DOHH2 (cell line): ENCODE results near the gene ACTMAP.

Experiments used
- EZH2phosphoT487 ChIP-seq: fragments of 200-600 bp; sonication (generic); IDR thresholded peaks from 2 replicates; pipeline ENCODE4 v1.6.1; 2017; ENCODE audit warnings: borderline replicate concordance, mild to moderate bottlenecking, antibody characterized with exemption, low read length, moderate library complexity, mixed read lengths
- TF ChIP-seq, protein P1 (sequence below): fragments of 200-600 bp; sonication (generic); IDR thresholded peaks from one replicate; pipeline ENCODE4 v1.5.1; 2014; ENCODE audit warnings: antibody characterized with exemption, mild to moderate bottlenecking, low read depth, low read length; ENCODE audit not compliant: poor library complexity, severe bottlenecking

GRCh38 chr19:40742886-40743285, 7.4 kb downstream of the ACTMAP start:
- TF ChIP-seq, protein P1, sequence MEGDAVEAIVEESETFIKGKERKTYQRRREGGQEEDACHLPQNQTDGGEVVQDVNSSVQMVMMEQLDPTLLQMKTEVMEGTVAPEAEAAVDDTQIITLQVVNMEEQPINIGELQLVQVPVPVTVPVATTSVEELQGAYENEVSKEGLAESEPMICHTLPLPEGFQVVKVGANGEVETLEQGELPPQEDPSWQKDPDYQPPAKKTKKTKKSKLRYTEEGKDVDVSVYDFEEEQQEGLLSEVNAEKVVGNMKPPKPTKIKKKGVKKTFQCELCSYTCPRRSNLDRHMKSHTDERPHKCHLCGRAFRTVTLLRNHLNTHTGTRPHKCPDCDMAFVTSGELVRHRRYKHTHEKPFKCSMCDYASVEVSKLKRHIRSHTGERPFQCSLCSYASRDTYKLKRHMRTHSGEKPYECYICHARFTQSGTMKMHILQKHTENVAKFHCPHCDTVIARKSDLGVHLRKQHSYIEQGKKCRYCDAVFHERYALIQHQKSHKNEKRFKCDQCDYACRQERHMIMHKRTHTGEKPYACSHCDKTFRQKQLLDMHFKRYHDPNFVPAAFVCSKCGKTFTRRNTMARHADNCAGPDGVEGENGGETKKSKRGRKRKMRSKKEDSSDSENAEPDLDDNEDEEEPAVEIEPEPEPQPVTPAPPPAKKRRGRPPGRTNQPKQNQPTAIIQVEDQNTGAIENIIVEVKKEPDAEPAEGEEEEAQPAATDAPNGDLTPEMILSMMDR: no peak
- no peak for TF ChIP-seq EZH2phosphoT487
